Activated naive CD4-positive, alpha-beta T cell treated with anti-CD3 and anti-CD28 coated beads for 36 hours (primary cell): ENCODE data around the gene OPCML. TPM values are rescaled to one million over a fixed set of nuclear protein-coding genes. Genes with fewer than 3 reads are reported as not detected.

ENCODE experiments used
- CTCF ChIA-PET: fragments of 350-600 bp; sonication (Branson Sonifier 250); formaldehyde crosslinking; loops from one replicate; lab custom pipeline; 2021; ENCODE audit warnings: antibody characterized with exemption; lab: Charles Lee
- DNase-seq: peaks from one replicate; pipeline ENCODE4 v3.0.0-alpha.2; 2020
- H3K27ac Mint-ChIP-seq: one replicate; pipeline ENCODE4 v1.8.0; 2021; ENCODE audit warnings: mild to moderate bottlenecking, mixed read lengths
- H3K27me3 Mint-ChIP-seq: one replicate; pipeline ENCODE4 v1.8.0; 2021; ENCODE audit warnings: low read depth, mixed read lengths
- H3K36me3 Mint-ChIP-seq: one replicate; pipeline ENCODE4 v1.8.0; 2021; ENCODE audit warnings: low read depth, mixed read lengths
- H3K4me1 Mint-ChIP-seq: one replicate; pipeline ENCODE4 v1.8.0; 2021; ENCODE audit warnings: low read depth, mixed read lengths
- H3K4me3 Mint-ChIP-seq: one replicate; pipeline ENCODE4 v1.8.0; 2021; ENCODE audit warnings: mild to moderate bottlenecking, moderate library complexity, mixed read lengths
- H3K9me3 Mint-ChIP-seq: one replicate; pipeline ENCODE4 v1.8.0; 2021; ENCODE audit warnings: mixed read lengths
- intact Hi-C: fragments of 100-400 bp; cut with micrococcal nuclease; formaldehyde crosslinking; loops from one replicate; pipeline ENCODE4 v1.15.1; 2023
- total RNA-seq, 2 experiments: library from RNA; stranded (reverse); gene quantifications; one replicate each; pipeline ENCODE4 v1.2.3, GENCODE V29; 2021

The OPCML gene
- total RNA-seq, 2 experiments from 2014 or later, result not detected

- CTCF ChIA-PET, result no interaction called here
- Mint-ChIP-seq H3K27me3 (no peaks in the 10 kb centered on the region), H3K4me3 (no peak overlapping the region), H3K4me1 (no peaks in the 10 kb centered on the region), H3K9me3 (no peaks in the 10 kb centered on the region), H3K27ac (no peak overlapping the region), H3K36me3 (no peaks in the 10 kb centered on the region)
- DNase-seq, result no peak
- intact Hi-C loops, result no loop called here
Measured at GRCh38 chr11:132779497-132779896, 752.8 kb downstream of the OPCML start.

GRCh38 chr11:132777067-132777975, 755.0 kb downstream of the OPCML start:
- CTCF ChIA-PET, result interaction anchor here (0.5 to 1.4 kb wide), 2 partner anchors 152 to 164 kb away, joined by 3 to 4 read pairs; no protein-coding TSS in a partner anchor
- Mint-ChIP-seq H3K9me3 (peaks cover 3% of the 10 kb centered on the region), H3K4me1 (no peaks in the 10 kb centered on the region), H3K27me3 (no peaks in the 10 kb centered on the region), H3K4me3 (no peak overlapping the region), H3K36me3 (no peaks in the 10 kb centered on the region), H3K27ac (no peak overlapping the region)
- DNase-seq, result no peak
- intact Hi-C loops, result no loop called here

- CTCF ChIA-PET, result no interaction called here
- intact Hi-C loops, result no loop called here
- Mint-ChIP-seq H3K27me3 (no peaks in the 10 kb centered on the region), H3K36me3 (no peaks in the 10 kb centered on the region), H3K4me3 (no peak overlapping the region), H3K9me3 (peaks cover 3% of the 10 kb centered on the region), H3K4me1 (no peaks in the 10 kb centered on the region), H3K27ac (no peak overlapping the region)
- DNase-seq, result no peak
Measured at GRCh38 chr11:132773751-132774150, 758.5 kb downstream of the OPCML start.

GRCh38 chr11:132772703-132773545, 759.4 kb downstream of the OPCML start:
- Mint-ChIP-seq H3K27ac (no peak overlapping the region), H3K4me1 (no peaks in the 10 kb centered on the region), H3K27me3 (no peaks in the 10 kb centered on the region), H3K9me3 (peaks cover 5% of the 10 kb centered on the region), H3K36me3 (no peaks in the 10 kb centered on the region), H3K4me3 (peak overlapping the region; percentile 25)
- CTCF ChIA-PET, result no interaction called here
- DNase-seq, result peak; percentile 12
- intact Hi-C loops, result no loop called here

- H3K4me1 Mint-ChIP-seq, result no peaks in the 10 kb centered on the region
- peaks cover 5% of the 10 kb centered on the region for H3K9me3 Mint-ChIP-seq
- H3K27ac Mint-ChIP-seq, result no peak overlapping the region
- no peaks in the 10 kb centered on the region for H3K27me3 Mint-ChIP-seq
- H3K36me3 Mint-ChIP-seq, result no peaks in the 10 kb centered on the region
- H3K4me3 Mint-ChIP-seq, result no peak overlapping the region
- intact Hi-C loops, result no loop called here
- DNase-seq, result no peak
- CTCF ChIA-PET, result no interaction called here
Measured at GRCh38 chr11:132771746-132772145, 760.6 kb downstream of the OPCML start.

GRCh38 chr11:132770829-132771530, 761.3 kb downstream of the OPCML start:
- Mint-ChIP-seq H3K9me3 (peaks cover 5% of the 10 kb centered on the region), H3K27me3 (no peaks in the 10 kb centered on the region), H3K36me3 (no peaks in the 10 kb centered on the region), H3K4me1 (no peaks in the 10 kb centered on the region), H3K27ac (no peak overlapping the region), H3K4me3 (no peak overlapping the region)
- DNase-seq, result no peak
- intact Hi-C loops, result no loop called here
- CTCF ChIA-PET, result no interaction called here

- Mint-ChIP-seq H3K36me3 (no peaks in the 10 kb centered on the region), H3K4me3 (no peak overlapping the region), H3K27ac (no peak overlapping the region), H3K9me3 (peaks cover 13% of the 10 kb centered on the region), H3K27me3 (no peaks in the 10 kb centered on the region), H3K4me1 (no peaks in the 10 kb centered on the region)
- DNase-seq, result no peak
- CTCF ChIA-PET, result interaction anchor here (0.5 kb wide), 1 partner anchor 438 kb away, joined by 3 read pairs; no protein-coding TSS in a partner anchor
- intact Hi-C loops, result no loop called here
Measured at GRCh38 chr11:132763503-132763902, 768.8 kb downstream of the OPCML start.

- peaks cover 11% of the 10 kb centered on the region for H3K9me3 Mint-ChIP-seq
- no peak for DNase-seq
- no peak overlapping the region for H3K27ac Mint-ChIP-seq
- H3K4me3 Mint-ChIP-seq, result no peak overlapping the region
- H3K27me3 Mint-ChIP-seq, result no peaks in the 10 kb centered on the region
- H3K4me1 Mint-ChIP-seq, result no peaks in the 10 kb centered on the region
- CTCF ChIA-PET, result no interaction called here
- no peaks in the 10 kb centered on the region for H3K36me3 Mint-ChIP-seq
- intact Hi-C loops, result no loop called here
Measured at GRCh38 chr11:132755934-132756333, 776.4 kb downstream of the OPCML start.

GRCh38 chr11:132751516-132752250, 780.6 kb downstream of the OPCML start:
- no peaks in the 10 kb centered on the region for H3K27me3 Mint-ChIP-seq
- H3K27ac Mint-ChIP-seq, result no peak overlapping the region
- H3K4me3 Mint-ChIP-seq, result no peak overlapping the region
- DNase-seq, result no peak
- CTCF ChIA-PET, result no interaction called here
- H3K9me3 Mint-ChIP-seq, result peaks cover 3% of the 10 kb centered on the region
- intact Hi-C loops, result no loop called here
- no peaks in the 10 kb centered on the region for H3K4me1 Mint-ChIP-seq
- H3K36me3 Mint-ChIP-seq, result no peaks in the 10 kb centered on the region

- intact Hi-C loops, result no loop called here
- H3K4me3 Mint-ChIP-seq, result no peak overlapping the region
- no peak overlapping the region for H3K27ac Mint-ChIP-seq
- no peaks in the 10 kb centered on the region for H3K36me3 Mint-ChIP-seq
- H3K27me3 Mint-ChIP-seq, result no peaks in the 10 kb centered on the region
- H3K9me3 Mint-ChIP-seq, result peaks cover 3% of the 10 kb centered on the region
- CTCF ChIA-PET, result no interaction called here
- H3K4me1 Mint-ChIP-seq, result no peaks in the 10 kb centered on the region
- no peak for DNase-seq
Measured at GRCh38 chr11:132746305-132746704, 786.0 kb downstream of the OPCML start.

- Mint-ChIP-seq H3K27ac (no peak overlapping the region), H3K4me1 (no peaks in the 10 kb centered on the region), H3K9me3 (peaks cover 3% of the 10 kb centered on the region), H3K4me3 (no peak overlapping the region), H3K36me3 (no peaks in the 10 kb centered on the region), H3K27me3 (no peaks in the 10 kb centered on the region)
- CTCF ChIA-PET, result no interaction called here
- intact Hi-C loops, result no loop called here
- DNase-seq, result no peak
Measured at GRCh38 chr11:132745306-132745705, 787.0 kb downstream of the OPCML start.
